A172 (cell line): Measurements from ENCODE around the gene COL5A2. TPM values are rescaled to one million over a fixed set of nuclear protein-coding genes. Genes with fewer than 3 reads are reported as not detected.

ENCODE experiments used
- DNase-seq: peaks from one replicate; pipeline ENCODE4 v3.0.0-alpha.2; 2015; ENCODE audit warnings: low spot score
- total RNA-seq: library from RNA; depleted of rRNA; stranded (reverse); fragments of >200 nt; shearing (Covaris generic); gene quantifications from 2 replicates; pipeline ENCODE4 v1.2.3, GENCODE V29; 2014

The COL5A2 gene
- total RNA-seq, 1 experiment from 2014 or later, result 955 TPM

DNA sequence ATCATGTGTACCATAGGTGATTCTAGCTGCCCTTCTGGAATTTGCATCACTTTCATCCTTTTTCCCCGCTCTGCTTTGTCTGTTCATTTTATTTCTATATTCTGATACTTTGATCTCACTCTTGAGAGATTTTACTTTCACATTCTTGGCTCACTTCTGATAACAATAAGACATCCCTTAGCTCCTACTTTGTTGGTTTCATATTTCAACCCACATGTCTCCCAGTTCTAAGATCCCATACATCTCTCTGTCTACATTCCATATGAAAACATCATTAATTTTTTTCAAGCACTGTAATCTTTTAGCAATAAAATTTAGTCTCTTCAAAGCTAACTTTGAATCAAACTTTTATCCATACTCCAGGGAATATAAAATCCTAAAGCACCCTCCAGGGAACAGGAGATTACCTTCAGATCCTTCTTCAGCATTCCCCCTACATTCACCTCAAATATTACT lies 129.8 kb downstream of the COL5A2 start:
- DNase-seq, result no peak

DNA sequence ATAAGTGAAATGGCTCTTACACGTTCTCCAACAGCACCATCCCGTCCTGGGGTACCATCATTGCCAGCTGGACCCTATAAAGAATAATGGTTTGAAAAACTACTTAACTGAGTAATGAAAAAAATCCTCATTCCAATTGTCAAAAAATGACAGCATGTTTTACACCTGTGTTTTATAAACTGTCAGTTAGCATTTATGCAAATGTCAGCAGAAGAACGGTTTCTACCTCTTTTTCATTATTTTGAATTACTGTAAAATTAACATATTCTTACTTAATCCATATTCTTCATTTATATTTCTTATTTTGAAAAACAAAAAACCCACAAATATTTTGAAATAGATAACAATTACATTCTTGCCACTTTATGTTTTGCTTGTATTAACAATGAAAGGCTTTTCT lies 131.4 kb downstream of the COL5A2 start:
- no peak for DNase-seq

DNA sequence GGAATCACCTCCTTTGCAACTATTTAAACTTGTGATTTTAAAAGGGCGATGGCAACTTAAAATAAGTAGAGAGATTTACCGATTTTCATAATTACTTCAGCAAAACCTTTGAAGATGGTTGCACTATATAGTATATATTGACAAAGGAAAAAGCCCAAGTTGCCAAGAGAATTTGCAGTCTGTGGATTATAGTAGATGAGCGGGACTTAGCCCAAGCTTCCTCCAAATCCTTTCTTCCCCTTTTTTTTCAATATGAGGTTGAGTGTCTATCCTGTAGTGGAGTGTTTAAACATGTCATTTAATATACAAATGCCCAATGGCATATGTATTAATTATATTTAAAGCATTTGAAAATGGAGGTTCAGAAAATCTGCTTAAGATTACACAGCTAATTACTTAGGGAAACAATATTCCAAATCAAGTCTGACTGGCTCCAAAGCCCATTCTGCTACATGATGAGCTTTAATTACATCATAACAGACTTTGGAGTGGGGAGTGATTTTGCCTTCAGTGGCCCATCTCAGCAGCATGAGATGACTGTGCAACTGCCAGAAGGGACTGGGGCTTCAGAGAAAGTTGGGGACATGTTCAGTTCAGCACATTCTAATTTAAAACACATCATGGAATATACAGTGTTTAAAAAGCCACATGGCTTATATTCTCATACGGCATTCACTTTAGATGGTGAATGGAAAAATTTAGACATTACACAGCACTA lies 132.2 kb downstream of the COL5A2 start:
- no peak for DNase-seq

DNA sequence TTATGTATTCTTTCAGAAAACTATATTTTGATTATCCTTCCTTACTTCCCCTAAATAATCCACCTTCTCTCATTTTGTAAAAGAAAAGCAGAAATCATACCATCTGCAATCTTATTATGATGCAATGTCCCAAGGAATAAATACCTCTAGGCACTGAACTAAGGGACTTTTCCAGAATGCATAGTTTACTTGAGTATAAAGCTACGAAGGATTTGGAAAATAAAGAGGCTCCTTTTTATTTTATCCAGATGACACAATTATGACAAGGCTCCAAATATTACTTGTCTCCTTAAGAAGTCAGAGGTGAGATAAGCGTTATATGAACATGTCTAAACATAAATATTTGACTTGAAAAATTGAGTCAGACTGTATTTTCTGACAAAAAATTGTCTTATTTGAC lies 133.2 kb downstream of the COL5A2 start:
- no peak for DNase-seq

DNA sequence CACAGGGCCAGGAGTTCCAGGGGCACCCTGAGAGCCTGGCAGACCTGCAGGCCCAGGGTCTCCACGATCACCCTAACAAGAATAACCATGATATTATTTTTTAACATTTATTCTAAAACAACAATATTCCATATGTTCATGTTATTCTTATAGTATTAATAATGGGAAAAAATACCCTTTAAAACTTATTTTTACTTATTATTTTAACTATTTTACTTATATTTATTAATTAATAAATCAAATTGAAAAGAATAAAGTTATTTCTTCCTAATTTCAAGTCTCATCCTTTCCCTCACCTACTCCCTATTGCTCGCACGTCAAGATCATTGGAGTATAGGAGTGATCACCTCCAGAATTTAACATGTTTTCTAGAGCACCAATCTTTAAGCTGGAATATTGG lies 133.7 kb downstream of the COL5A2 start:
- DNase-seq, result no peak

DNA sequence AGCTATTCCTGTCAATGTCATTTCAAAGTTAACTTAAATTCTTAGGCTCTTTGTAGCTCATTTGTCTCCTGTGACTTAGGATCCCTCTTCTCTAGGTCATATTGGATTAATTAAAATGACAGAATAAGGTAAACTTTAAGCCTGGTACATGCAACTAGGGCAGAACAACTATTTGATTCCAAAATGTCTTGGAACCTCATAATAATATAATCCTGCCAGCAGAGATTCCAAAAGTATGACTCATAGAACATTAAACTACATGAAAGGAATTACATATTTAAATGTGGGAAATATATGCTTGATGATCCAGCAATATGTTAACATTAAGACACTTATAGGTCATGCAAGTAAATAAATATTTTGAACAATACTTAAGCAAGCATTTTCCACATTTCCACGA lies 142.0 kb downstream of the COL5A2 start:
- DNase-seq, result peak; percentile 27

DNA sequence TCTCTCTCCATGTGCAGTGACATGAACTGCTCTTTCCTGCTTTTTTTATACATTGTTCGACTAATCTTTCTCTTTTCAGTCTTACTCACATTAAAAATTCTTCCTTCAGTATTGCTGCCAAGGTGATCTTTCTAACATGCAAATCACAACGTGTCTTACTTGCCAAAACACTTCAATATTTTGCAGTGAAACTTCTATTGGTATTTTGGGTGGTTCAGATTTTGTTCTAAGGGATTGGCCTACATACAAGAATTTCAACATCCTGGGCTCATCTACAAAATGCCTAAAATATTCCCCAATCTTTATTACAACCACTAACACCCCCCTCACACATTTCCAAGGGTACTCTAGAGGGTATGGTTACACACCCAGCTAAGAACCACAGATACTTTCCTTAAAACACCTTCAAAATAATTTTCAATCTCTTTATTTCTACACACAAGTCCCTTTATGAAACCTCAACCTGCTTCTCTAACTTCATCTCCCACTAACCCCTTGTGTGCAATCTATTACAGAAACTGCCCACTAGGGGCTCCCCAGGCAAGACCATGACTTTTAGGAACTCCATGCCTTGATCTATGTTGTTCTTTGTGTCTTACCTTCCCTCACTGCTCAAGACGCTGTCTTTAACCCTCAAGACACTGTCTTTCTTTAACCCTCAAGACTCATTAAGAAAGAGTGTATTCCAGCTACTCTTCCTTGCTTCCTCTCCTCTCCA lies 154.5 kb downstream of the COL5A2 start:
- peak; percentile 16 for DNase-seq

DNA sequence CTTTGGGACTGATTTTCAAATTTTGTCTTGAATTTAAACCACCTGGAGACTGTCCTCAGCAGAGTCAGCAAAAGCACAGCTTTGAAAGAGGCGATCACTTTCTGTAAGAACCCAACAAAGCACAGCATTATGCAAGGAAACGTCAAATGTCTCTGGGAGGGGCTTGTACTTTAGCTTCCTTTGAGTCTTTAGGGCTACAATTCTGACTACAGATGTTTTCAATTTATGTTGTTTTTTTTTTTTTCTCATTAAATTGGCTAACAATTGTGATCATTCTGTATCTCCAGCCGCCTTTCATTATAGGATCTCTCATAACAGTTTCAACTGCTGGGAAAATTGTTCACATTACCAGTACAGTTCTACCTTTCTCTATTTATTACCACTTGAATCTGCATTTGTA lies 157.1 kb downstream of the COL5A2 start:
- no peak for DNase-seq

DNA sequence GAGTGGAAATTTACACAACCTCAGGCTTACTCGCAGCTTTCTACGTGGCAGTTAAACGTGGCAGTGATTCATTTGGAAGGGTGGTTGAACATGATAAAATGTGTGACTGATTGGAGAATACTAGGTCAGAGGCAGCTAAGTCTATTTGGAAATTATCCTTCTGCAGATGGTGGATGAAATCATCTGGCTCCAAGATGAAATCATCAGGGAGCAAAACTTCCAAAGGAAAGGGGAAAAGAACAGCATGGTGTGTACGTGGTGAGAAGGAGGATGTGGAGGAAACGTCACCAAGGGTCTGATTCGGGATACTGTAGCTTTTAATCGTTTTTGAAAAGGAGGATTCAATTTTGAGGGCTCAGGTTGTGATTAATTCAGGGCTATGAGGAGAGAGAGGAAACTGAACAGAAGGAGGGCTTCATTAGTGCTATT lies 157.5 kb downstream of the COL5A2 start:
- DNase-seq, result peak; percentile 21

DNA sequence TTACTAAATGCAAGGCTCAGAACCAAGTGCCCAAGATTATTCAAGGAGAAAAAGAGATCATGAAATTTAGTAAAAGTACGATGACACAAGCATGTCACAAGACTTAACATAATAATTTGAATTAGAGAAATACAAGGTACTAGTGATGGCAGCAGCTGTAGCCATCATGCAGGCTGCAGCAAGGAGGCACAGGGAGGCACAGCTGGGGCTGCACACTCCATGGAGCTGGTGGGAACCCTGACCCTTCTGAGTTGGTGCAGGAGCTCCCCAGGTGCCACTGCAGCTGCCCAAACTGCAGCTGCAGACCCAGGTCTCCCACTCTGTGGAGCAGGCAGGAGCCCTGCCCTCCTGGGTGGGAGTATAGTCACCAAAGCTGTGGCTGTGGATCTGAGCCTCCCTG lies 159.4 kb downstream of the COL5A2 start:
- no peak for DNase-seq

DNA sequence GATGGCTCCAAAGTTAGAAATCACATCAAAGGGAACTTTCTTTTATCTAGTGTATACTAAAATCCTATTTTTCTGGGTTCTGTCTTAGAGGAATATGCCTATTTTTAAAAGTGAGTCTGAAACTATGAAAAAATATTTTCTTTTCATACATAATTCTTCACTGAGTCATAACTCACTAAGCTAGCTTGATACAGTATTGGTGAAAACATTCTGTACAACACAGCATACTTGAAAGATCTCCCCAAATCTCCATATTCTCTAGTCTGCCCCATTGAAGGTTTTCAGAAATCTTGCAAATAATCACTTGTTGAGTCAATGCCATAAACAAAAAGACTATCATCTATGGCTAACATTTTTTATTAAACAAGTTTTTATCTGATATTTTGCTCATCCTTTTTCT lies 160.9 kb downstream of the COL5A2 start:
- DNase-seq, result no peak

DNA sequence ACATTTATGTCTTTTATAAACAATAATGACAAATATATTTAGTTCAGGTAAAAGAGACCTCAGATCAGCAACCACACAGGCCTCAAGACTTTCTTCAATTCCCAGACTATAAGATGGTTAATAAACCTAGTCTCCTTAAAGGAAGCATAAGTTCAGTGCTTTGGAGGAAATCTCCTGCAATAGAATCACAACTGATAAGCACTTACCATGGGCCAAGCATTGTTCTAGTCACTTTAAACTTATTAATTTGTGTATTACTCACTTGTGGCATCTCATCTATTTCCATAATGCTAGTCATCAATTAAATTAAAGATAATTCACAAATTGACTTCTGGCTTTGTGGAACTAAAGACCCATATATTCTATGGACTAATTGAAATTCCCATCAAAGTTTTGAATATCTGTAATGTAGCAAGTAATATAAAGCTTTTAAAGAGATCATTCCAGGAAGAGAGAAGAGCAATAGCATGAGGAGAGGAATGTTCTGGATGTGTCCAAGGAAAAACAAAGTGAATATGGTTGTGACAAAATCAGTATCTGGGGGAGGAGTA lies 163.2 kb downstream of the COL5A2 start:
- no peak for DNase-seq

DNA sequence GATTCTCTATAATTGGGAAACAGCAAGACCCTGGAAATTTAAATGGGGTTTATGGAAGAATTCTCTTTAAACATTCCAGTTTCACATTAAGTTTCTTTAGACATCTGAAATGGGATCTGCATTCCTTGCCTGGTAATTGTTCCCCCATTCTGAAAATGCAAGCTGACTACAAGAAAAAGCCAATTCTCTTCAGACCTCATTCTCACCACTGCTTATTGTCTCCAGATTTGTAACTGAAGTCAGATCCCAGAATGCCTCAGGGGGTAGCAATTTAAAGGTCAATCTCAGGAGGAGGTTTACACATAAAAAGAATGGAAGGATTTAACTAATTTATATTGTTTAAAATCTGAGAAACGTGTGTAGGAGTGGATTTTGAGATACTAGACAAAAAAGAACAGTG lies 164.2 kb downstream of the COL5A2 start:
- DNase-seq, result no peak

DNA sequence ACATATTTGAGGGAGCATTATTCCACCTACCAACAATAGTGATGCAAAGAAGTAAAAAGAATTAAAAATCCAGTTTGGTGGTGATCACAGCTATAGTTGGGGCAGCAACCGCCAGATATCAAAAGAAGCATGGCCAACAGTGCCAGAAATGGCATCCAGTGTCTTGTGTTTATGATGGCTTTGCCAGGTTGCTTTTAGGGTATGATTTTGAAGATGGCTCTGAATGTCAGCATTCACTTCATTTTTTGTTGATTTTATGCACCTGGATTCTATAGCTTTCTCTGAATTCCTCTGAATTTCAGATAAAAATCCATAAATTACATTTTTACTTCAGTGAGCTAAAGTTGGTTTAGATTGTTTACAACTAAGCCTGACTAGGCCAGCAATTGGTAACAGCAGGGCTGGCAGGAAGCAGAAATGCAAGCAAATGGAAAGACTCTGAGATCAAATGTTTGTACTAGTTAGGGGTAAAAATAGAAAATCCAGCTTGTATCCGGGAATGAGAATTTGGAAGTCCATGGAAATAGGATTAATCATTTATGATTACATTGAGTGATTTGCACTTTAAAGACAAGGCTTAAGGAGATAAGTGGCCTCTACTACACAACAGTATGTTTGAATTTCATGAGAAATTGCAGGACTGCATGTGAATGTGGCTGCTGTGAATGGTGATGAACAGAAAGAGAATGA lies 165.0 kb downstream of the COL5A2 start:
- no peak for DNase-seq

DNA sequence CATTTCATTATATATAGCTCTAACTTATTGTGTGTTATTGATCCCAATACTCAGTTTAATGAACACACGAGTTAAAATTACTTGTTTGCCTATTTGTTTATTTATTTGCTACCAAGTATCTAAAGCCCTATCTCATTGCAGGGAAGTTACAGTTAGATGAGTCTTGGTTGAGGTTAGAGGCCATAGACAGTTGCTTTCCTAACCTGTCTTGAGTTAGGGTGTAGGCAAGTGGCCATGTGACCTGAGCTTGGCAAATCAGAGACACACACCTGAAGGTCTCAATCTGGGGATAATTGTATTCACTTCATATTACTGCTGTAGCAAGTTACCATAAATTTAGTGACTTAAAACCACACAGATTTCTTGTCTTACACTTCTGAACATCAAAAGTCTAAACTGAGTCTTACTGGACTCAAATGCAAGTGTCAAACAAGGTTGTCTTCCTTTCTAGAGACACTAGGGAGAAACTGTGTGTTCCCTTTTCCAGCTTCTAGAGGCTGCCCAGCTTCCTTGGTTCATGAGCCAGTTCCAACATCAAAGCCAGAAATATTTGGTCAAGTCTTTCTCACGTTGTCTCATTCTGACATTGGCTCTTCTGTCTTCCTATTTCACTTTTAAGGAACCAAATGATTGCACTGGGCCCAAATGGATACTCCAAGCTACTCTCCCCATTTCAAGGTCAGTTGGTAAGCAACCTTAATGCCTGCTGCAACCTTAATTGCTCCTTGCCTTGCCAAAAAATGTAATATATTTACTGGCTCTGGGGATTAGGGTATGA lies 165.7 kb downstream of the COL5A2 start:
- no peak for DNase-seq

DNA sequence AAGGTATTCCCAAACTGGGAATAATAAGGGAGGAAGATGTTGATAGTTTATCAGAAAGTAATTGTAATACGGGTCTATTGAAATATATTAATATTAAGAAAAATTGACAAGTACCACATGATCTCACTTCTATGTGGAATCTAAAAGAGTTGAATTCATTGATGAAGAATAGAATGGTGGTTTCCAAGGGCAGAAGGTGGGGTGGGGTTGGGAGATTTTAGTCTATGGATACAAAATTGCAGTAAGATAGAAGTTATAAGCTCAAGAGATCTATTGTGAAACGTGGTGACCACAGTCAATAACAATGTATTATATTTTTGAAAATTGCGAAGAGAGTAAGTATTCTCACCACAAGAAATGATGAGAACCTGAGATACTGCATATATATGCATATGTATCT lies 166.5 kb downstream of the COL5A2 start:
- no peak for DNase-seq

DNA sequence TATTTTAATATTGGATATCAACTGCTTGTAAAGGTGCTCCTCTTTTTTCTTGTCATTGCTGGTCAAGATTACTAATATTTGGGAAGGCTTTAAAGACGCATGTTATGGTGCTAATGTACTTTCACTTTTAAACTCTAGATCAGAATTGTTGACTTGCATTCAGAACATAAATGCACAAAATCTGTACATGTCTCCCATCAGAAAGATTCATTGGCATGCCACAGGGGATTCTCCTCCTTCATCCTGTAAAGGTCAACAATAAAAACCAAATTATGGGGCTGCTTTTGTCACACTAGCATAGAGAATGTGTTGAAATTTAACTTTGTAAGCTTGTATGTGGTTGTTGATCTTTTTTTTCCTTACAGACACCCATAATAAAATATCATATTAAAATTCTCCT lies 167.2 kb downstream of the COL5A2 start:
- DNase-seq, result no peak

DNA sequence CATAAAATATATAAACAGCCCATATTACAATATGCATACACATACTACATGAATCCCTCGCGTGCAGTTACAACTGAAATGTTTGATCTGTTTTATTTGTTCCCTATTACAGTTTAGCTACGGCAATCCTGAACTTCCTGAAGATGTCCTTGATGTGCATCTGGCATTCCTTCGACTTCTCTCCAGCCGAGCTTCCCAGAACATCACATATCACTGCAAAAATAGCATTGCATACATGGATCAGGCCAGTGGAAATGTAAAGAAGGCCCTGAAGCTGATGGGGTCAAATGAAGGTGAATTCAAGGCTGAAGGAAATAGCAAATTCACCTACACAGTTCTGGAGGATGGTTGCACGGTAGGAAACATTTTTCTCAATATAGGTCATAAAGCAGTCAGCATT lies 169.0 kb downstream of the COL5A2 start:
- no peak for DNase-seq

DNA sequence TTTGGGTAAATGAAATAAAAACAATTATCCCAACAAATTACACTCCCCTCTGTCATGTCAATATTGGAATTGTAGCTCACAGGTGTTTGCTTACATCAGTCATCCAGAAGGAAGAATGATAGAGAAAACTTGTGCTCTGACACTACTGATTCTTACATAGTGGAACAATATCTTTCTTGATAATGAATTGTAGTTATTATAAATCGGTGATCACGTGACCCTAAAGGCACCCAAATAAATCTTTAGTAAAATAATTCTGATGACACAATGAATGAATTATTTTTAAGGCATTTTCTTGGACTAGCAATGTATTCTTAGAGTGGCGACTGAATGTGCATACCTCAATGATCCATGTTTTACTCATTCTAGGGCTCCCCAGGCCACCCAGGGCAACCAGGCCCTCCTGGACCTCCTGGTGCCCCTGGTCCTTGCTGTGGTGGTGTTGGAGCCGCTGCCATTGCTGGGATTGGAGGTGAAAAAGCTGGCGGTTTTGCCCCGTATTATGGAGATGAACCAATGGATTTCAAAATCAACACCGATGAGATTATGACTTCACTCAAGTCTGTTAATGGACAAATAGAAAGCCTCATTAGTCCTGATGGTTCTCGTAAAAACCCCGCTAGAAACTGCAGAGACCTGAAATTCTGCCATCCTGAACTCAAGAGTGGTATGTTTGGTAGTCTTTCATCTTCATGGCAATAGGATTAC lies 170.9 kb downstream of the COL5A2 start:
- no peak for DNase-seq

DNA sequence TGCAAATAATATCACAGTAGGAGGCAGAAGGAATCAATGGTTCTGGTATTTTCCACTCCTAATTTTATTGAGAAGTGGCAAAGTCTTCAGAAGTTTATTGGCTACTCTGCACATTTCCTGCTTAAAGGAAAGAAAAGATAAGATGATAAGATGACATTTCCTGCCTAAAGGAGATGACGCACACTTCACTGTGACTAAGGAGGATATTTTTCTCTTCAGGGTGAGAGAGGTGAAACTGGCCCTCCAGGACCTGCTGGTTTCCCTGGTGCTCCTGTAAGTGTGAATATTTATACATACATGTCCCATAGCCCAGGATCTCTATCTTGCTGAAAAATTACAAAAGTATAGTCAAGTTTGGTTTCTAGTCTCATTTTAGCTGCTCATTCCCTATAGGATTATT lies 177.5 kb downstream of the COL5A2 start:
- DNase-seq, result peak; percentile 94

DNA sequence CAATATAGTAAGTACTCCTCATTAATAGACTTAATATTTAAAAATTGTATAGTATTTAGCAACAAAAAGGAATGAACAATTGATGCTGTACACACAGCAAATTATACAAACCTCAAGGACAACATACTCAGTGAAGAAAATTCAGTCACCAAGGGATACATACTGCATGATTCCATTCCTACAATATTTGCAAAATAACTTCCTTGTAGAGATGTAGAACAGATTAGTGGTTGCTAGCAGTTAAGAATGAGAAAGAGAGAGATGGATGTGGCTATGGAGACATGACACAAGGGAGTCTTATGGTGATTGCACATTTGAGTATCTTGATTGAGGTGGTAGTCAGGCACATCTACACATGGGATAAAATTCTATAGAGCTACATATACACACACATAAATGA lies 179.3 kb downstream of the COL5A2 start:
- no peak for DNase-seq
